Right cardiac atrium (tissue), 5 donors: ENCODE results near the gene NUP62. TPM values are rescaled to one million over a fixed set of nuclear protein-coding genes. Genes with fewer than 3 reads are reported as not detected.

Source experiments
- ATAC-seq, 2 donors: fragments of 200-7000 bp; cut with Tn5 transposase; one replicate each; pipeline versions ENCODE4 v1.8.0 to v1.9.1; 2020; ENCODE audit warnings: moderate library complexity in 2 of 2, mild to moderate bottlenecking in 1 of 2
- DNase-seq, 3 donors: peaks; one replicate each; pipeline ENCODE4 v3.0.0-alpha.2; 2020
- H3K27ac ChIP-seq: one replicate; pipeline ENCODE4 v1.5.1; 2013; ENCODE audit warnings: mild to moderate bottlenecking, low read length, control low read depth, moderate library complexity
- H3K27me3 ChIP-seq: one replicate; pipeline ENCODE4 v1.6.1; 2013; ENCODE audit not compliant: control insufficient read depth, insufficient read depth
- H3K4me1 ChIP-seq: one replicate; pipeline ENCODE4 v1.6.1; 2013; ENCODE audit warnings: low read length; ENCODE audit not compliant: control insufficient read depth, insufficient read depth
- H3K4me3 ChIP-seq: one replicate; pipeline ENCODE4 v1.5.1; 2013; ENCODE audit warnings: low read length, control low read depth
- H3K9me3 ChIP-seq: one replicate; pipeline ENCODE4 v1.6.1; 2013; ENCODE audit warnings: low read length; ENCODE audit not compliant: control insufficient read depth
- WGBS: extraction: QIAGEN DNeasy Blood & Tissue Kit; methylation state at CpG from one replicate; pipeline ENCODE4 v1.1.7; 2013; 5-methylcytosine and 5-hydroxymethylcytosine counted together
- intact Hi-C, 4 donors: fragments of 100-400 bp; cut with DNase I; formaldehyde crosslinking; loops; one replicate each; pipeline versions ENCODE4 v1.11.0 to v1.14.0; 2022 to 2023
- polyA plus RNA-seq: library from polyadenylated mRNA; stranded (reverse); fragments of 200-250 nt; gene quantifications from one replicate; pipeline ENCODE4 v1.2.3, GENCODE V29; 2013
- total RNA-seq, 4 donors: library from RNA; stranded (reverse); fragmentation: NEBNext Ultra II Directional; extraction: Animal tissue kit (Norgen Biotek cat#: 25700); gene quantifications; one replicate each; pipeline ENCODE4 v1.2.1, GENCODE V29; 2021
- donor health status: healthy with polysubstance abuse.
- donor health status: DM: no; HTN: yes; CAD: no.
- donor health status: DM: no; HTN: no; CAD: no.
- donor health status: DM: no; HTN: yes; CAD: no; lungs with severe emphysema.
- donor health status: DM: yes; HTN: yes; CAD: no.

Gene NUP62
- total and polyA plus RNA-seq, 5 donors, result 19.9 to 34.0 (median 29.2) TPM

GRCh38 chr19:49913720-49914119 lies 15.6 kb downstream of the NUP62 start:
- ATAC-seq (no peak), DNase-seq (peak in 1 of 3 donors; percentile 18)
- Histone ChIP-seq H3K4me3 (no peak overlapping the region), H3K27me3 (no peaks in the 10 kb centered on the region), H3K9me3 (no peaks in the 10 kb centered on the region), H3K4me1 (no peaks in the 10 kb centered on the region), H3K27ac (no peak overlapping the region)
- intact Hi-C loops, result no loop called here
- 88% methylated on average over 10 of the region's 10 CpGs for WGBS

DNA sequence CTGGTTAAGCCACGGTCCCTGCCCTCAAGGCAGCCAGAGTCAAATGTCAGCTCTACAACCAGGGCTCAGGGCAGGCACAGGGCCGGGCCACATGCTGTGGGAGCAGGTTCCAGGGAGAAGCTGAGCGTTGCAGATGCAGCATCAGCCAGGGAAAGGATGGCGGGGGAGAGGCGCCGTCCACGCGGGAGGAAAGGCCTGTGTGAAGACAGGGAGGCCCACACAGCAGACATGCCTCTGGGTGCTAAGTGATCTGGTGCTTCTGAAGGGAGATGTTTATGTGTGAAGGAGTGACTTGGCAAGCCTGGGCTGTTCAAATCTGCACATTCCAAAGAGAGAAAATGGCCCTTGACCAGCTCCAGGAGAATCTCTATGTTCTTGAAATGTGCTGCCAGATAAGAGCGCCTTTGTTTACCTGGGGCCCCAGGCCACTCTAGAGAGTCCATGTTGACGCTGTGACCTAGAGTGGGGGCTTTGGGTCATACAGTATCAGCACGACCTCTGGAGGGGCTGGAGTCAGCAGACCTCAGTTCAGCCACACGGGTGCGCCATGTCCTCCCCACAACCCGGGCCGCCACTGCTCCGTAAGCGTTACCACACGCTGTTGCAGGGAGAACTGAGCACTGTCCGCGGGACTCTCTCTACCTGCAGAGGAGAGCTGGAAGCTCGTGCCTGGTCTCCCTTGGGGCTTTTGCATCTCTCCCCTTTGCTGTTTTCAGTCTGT lies 16.2 kb downstream of the NUP62 start:
- ATAC-seq (no peak), DNase-seq (peak in 1 of 3 donors; percentile 58)
- Histone ChIP-seq H3K4me3 (no peak overlapping the region), H3K4me1 (no peaks in the 10 kb centered on the region), H3K27me3 (no peaks in the 10 kb centered on the region), H3K9me3 (no peaks in the 10 kb centered on the region), H3K27ac (no peak overlapping the region)
- WGBS, result 79% methylated on average over 21 of the region's 21 CpGs
- intact Hi-C loops, result no loop called here

GRCh38 chr19:49911381-49912145 lies 17.7 kb downstream of the NUP62 start:
- Histone ChIP-seq H3K4me1 (no peaks in the 10 kb centered on the region), H3K27ac (no peak overlapping the region), H3K9me3 (no peaks in the 10 kb centered on the region), H3K27me3 (no peaks in the 10 kb centered on the region), H3K4me3 (no peak overlapping the region)
- WGBS, result 50% methylated on average over 9 of the region's 9 CpGs
- DNase-seq, result no peak
- peak in 1 of 2 donors; percentile 25 for ATAC-seq
- intact Hi-C loops, result no loop called here

GRCh38 chr19:49910179-49910578 lies 19.1 kb downstream of the NUP62 start:
- H3K4me1 ChIP-seq, result no peaks in the 10 kb centered on the region
- no peaks in the 10 kb centered on the region for H3K27me3 ChIP-seq
- 93% methylated on average over 5 of the region's 5 CpGs for WGBS
- intact Hi-C loops, result no loop called here
- DNase-seq, result no peak
- no peak for ATAC-seq
- H3K27ac ChIP-seq, result no peak overlapping the region
- no peaks in the 10 kb centered on the region for H3K9me3 ChIP-seq
- no peak overlapping the region for H3K4me3 ChIP-seq

- DNase-seq (peak in 1 of 3 donors; percentile 40), ATAC-seq (no peak)
- Histone ChIP-seq H3K9me3 (no peaks in the 10 kb centered on the region), H3K4me1 (no peaks in the 10 kb centered on the region), H3K27me3 (no peaks in the 10 kb centered on the region), H3K27ac (no peak overlapping the region), H3K4me3 (no peak overlapping the region)
- 96% methylated on average over 37 of the region's 37 CpGs for WGBS
- intact Hi-C loops, result no loop called here
Observed at GRCh38 chr19:49908480-49909420, 20.6 kb downstream of the NUP62 start.

- Histone ChIP-seq H3K4me3 (no peak overlapping the region), H3K4me1 (no peaks in the 10 kb centered on the region), H3K27me3 (no peaks in the 10 kb centered on the region), H3K9me3 (no peaks in the 10 kb centered on the region), H3K27ac (no peak overlapping the region)
- ATAC-seq, result no peak
- DNase-seq, result no peak
- intact Hi-C loops, result no loop called here
- WGBS, result 91% methylated on average over 23 of the region's 23 CpGs
Observed at GRCh38 chr19:49907745-49908446, 21.4 kb downstream of the NUP62 start.

DNA sequence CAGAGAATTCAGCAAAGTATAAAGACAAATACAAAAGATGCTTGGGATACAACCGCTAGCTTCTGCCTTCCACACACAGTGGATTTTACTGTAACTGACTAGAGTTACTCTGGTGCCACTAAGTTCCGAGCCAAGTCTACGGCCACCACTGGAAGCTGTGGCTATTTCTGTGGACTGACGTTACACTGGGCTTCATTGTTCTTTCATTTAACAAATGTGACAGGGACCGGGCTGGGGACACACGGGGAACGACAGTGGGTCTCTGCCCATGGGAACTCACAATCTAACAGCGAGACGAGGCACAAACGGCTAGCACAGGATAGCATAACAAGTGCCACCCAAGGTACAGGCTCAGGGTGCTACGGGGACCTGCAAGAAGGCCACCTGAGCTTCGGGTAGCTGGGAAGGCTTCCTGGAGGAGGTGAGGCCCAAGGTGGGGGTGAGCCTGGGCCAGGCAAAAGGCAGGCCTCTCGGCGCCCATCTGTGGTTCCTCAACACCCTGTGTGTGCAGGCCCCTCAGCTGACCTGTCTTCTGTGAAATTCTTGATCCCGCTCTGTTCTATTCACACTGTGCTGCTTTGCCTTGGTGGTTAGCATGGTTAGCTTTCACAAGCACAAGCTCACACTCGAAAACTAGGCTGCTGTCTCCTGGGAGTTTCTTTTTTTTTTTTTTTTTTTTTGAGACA lies 22.3 kb downstream of the NUP62 start:
- no peak overlapping the region for H3K27ac ChIP-seq
- ATAC-seq (no peak), DNase-seq (no peak)
- 91% methylated on average over 16 of the region's 16 CpGs for WGBS
- intact Hi-C loops, result no loop called here
- H3K4me1 ChIP-seq, result no peaks in the 10 kb centered on the region
- H3K27me3 ChIP-seq, result no peaks in the 10 kb centered on the region
- H3K4me3 ChIP-seq, result no peak overlapping the region
- no peaks in the 10 kb centered on the region for H3K9me3 ChIP-seq

DNA sequence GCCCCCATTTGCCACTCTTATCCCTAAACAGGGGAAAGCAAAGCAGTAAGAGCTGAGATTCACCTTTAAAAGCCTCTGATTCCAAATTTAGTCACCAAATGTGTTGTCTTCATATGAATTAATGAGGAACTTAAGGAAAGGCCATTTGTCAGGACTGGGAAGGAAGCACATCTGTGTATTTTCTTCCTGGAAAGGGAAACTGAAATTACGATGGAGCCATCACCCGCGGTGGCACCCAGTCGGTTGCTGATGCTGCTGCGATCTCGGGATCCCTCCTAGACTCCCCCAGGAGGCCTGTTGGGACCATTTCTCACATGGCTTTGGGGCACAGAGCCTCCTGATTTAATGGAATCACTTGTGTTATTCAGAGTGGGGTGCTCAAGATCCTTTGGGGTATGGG lies 25.2 kb downstream of the NUP62 start:
- no peak overlapping the region for H3K27ac ChIP-seq
- no peaks in the 10 kb centered on the region for H3K9me3 ChIP-seq

GRCh38 chr19:49896863-49897621 lies 32.3 kb downstream of the NUP62 start, which contains the start of gene IL4I1:
IL4I1 (minus strand) TSS chr19:49896887; CDS start chr19:49896160, 727 bp downstream.
- DNase-seq (peak in 2 of 3 donors; percentile 67 to 75), ATAC-seq (peak; percentile 28 to 39)
- intact Hi-C loops, result no loop called here
- Histone ChIP-seq H3K27me3 (no peaks in the 10 kb centered on the region), H3K4me1 (no peaks in the 10 kb centered on the region), H3K4me3 (no peak within 1 kb of the TSS), H3K27ac (no peak within 1 kb of the TSS), H3K9me3 (no peaks in the 10 kb centered on the region)
- whole genome bisulfite sequencing, result 38% methylated on average over 19 of the region's 20 CpGs

More for the DNA sequence above, 25.2 kb downstream of the NUP62 start:
- H3K4me3 ChIP-seq, result no peak overlapping the region
- no peak for DNase-seq
- no peaks in the 10 kb centered on the region for H3K27me3 ChIP-seq
- H3K4me1 ChIP-seq, result no peaks in the 10 kb centered on the region
- ATAC-seq, result no peak
- intact Hi-C loops, result no loop called here
- WGBS, result 55% methylated on average over 6 of the region's 6 CpGs
